Neural progenitor cell (in vitro differentiated cells): ENCODE data around the gene TEKTIP1.

Experiments used
- EZH2 ChIP-seq: fragments of 200-600 bp; sonication (generic); IDR thresholded peaks from 2 replicates; pipeline ENCODE4 v1.6.1; 2017; ENCODE audit warnings: antibody characterized with exemption, mild to moderate bottlenecking, moderate library complexity
- TF ChIP-seq, protein P1 (sequence below): fragments of 200-600 bp; sonication (generic); IDR thresholded peaks from 2 replicates; pipeline ENCODE4 v1.5.1; 2017; ENCODE audit warnings: antibody characterized with exemption, mild to moderate bottlenecking

DNA sequence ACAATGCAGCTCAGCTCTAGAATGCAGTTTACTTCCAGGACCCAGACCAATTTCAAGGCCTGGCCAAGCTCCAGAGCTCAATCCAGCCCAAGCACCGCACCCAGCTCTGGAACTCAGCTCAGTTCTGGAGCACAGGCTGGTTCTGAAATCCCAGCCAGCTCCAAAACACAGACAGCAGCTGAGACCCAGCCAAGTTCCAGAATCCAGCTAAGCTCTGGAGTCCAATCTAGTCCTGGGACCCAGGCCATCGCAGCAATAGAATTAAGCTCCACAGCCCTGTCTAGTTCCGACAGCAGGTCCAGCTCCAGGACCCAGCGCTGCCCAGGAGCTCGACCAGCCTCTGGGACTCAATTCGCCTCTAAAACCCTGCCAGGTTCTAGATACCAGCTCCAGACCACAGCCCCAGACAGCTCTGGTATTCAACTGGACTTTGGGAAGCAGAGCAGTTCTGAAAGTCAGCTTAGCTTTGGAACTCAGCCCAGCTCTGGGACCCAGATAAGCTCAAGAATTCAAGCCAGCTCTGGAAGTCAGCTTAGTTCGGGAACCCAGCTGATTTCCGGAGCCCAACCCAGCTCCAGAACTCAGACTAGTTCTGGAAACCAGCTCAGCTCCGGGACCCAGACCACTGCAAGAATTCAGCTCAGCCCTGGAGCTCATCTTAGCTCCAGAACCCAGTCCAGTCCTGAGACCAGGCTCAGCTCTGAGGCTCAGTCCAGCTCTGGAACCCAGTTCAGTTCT is 53.1 kb downstream of the TEKTIP1 start:
- TF ChIP-seq, protein P1, sequence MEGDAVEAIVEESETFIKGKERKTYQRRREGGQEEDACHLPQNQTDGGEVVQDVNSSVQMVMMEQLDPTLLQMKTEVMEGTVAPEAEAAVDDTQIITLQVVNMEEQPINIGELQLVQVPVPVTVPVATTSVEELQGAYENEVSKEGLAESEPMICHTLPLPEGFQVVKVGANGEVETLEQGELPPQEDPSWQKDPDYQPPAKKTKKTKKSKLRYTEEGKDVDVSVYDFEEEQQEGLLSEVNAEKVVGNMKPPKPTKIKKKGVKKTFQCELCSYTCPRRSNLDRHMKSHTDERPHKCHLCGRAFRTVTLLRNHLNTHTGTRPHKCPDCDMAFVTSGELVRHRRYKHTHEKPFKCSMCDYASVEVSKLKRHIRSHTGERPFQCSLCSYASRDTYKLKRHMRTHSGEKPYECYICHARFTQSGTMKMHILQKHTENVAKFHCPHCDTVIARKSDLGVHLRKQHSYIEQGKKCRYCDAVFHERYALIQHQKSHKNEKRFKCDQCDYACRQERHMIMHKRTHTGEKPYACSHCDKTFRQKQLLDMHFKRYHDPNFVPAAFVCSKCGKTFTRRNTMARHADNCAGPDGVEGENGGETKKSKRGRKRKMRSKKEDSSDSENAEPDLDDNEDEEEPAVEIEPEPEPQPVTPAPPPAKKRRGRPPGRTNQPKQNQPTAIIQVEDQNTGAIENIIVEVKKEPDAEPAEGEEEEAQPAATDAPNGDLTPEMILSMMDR: no peak
- no peak for TF ChIP-seq EZH2
